ENCODE results near the gene MARVELD2. TPM values are rescaled to one million over a fixed set of nuclear protein-coding genes. Genes with fewer than 3 reads are reported as not detected.

Gene MARVELD2
- total RNA-seq, 1 donor from 2014 or later = 2.0 TPM

DNA sequence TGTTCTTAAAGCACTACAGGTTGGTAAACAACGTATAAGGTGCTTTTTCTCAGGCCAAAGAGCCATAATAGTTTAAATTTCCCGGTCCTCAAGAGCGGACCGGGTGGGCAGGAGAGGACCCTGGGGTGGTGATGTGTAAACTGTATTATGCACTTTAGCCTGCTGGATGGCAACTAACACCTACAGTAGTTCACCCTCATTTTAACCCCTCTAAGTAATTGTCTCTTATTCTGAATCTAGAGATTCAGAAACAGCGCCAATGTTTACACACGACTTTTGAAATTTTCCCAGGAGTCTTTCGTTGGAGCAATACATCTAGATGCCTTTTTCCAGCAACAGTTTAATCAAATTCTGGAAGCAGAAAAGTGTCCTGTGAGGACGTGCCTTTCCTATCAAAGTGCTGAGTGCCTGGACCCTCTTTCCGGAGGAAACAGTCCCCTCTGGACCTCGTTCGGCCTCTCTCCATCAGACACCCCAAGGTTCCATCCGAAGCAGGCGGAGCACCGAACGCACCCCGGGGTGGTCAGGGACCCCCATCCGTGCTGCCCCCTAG is 77.0 kb downstream of the MARVELD2 start:
- no peak for DNase-seq (ENCODE audit: low read depth in 2 of 2)

DNA sequence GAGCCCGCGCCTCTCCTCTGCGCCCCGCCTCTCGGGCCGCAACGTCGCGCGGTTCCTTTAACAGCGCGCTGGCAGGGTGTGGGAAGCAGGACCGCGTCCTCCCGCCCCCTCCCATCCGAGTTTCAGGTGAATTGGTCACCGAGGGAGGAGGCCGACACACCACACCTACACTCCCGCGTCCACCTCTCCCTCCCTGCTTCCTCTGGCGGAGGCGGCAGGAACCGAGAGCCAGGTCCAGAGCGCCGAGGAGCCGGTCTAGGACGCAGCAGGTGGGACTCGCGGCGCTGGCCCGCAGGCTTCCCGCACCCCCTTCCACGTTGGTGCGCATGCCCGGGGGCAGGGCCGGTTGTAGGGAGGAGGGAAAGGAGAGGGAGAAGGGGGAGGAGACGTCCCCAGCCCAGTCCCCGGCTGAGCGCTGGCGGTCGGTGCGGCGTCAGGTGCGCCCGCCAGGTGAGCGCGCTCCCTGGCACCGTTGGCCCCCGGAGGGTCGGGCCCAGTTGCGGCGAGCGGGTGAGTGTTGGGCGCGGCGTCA is 77.5 kb downstream of the MARVELD2 start, which contains the start of gene OCLN:
Gene OCLN, plus strand, starts transcription at position 400 of the 532 bp plus-strand sequence. CDS start 11,455 bp downstream, outside the sequence.
- DNase-seq (ENCODE audit: low read depth in 2 of 2) = peak; percentile 33 to 41

DNA sequence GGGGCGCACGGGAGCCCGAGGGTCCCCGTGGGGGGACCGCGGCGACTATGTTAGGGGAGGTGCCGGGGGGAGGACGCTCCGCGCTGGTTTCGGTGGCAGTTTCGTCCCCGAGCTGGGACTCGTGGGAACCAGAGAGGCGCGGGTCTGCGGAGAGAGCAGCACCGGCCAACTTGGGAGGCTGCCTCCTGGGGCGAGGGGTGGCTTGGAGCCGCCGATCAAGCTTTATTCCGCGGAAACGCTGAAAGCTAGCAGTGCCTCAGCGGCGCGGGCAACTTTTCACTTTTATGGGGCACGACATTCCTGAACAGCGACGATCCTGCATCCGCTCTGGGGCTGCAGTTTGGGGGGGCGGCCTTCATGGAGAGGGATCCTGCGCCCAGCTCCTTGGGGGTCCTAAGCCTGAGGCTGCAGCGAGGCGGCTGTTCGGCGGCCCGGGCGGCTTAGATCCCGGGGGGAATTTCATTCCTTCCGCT is 78.0 kb downstream of the MARVELD2 start:
- DNase-seq (ENCODE audit: low read depth in 2 of 2) = peak; percentile 17 to 26

DNA sequence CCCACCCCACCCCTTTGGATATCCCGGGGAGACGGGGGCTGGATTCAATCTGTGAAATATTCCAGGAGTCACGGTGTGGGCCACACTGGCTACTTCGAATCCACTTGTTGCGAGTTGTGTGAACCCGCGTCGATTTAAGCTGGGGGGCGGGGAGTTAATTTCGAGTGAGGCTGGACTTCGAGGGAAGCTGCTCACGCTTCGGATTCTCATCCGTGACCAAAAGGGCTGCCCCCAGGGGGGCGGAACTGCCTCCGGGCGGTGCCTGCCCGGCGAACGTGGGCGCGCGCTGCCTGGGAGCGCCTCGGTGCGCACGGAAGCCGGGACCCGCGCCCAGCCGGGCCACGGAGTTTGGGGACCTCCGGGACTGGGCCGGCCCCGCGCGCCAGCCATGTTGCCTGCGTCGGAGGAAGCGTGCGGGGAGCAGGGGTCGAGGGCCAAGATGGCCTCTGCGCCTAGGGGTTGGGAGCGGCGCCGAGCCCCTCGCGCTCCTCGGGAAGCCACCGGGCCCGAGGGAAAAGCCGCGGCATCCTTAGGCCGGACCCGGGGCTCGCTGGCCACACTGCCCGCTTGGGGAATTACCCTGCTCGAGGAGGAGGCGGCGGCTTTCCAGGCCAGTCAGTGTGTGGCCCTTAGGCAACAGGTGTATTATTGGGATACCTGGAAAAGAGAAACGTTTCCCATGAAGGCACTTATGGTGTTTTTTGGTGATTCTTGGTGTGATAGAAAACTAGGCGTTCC is 78.6 kb downstream of the MARVELD2 start:
- DNase-seq (ENCODE audit: low read depth in 2 of 2) = peak; percentile 21 to 29

Other genes with a start within 250 kb of the MARVELD2 start
- 20.4 and 68.2 TPM in 2 replicates for gene CCNB1, start 248.0 kb upstream of the MARVELD2 start, total RNA-seq
- 0.99 and 5.7 TPM in 2 replicates for gene CENPH, start 225.5 kb upstream of the MARVELD2 start, total RNA-seq
- 22.4 and 31.2 TPM in 2 replicates for gene CDK7, start 180.2 kb upstream of the MARVELD2 start, total RNA-seq
- 2.2 and 3.8 TPM in 2 replicates for gene CCDC125, start 82.3 kb upstream of the MARVELD2 start, total RNA-seq
- 12.6 and 17.3 TPM in 2 replicates for gene AK6, start 45.6 kb upstream of the MARVELD2 start, total RNA-seq
- 66.3 and 72.8 TPM in 2 replicates for gene TAF9, start 45.6 kb upstream of the MARVELD2 start, total RNA-seq
- 9.6 and 14.5 TPM in 2 replicates for gene RAD17, start 45.3 kb upstream of the MARVELD2 start, total RNA-seq
- 1.3 and 2.8 TPM in 2 replicates for gene OCLN, start 77.7 kb downstream of the MARVELD2 start, total RNA-seq
- 16.5 and 18.5 TPM in 2 replicates for gene GTF2H2C, start 145.1 kb downstream of the MARVELD2 start, total RNA-seq